ENCODE measurements around the gene IAPP. TPM values are rescaled to one million over a fixed set of nuclear protein-coding genes. Genes with fewer than 3 reads are reported as not detected.
"Not testable (repeated sequence)": the region's sequence is repeated elsewhere in the genome, so short reads cannot be mapped to it uniquely, and the experiment has no call there.

Gene IAPP
- total and polyA plus RNA-seq, 7 donors: 2.4 TPM; not detected in 6

DNA sequence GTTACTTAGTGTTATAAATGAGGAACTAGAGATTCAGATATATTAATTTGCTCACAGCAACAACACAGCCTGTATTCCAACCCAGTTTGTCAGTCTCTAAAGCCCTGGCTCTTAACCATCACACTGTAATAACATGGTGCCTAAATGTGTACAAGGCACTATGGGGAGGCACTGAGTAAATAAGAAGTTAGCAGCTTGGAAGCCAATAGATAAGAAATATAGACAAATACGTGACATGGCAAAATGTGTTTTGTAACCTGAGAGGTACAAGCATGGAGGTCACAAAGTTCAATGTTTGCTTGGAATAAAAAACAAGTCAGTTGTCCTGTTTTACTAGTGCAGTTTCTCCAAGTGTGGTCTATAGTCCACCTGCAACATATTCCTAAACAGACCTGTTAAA is 21.7 kb upstream of the IAPP start:
- WGBS, 2 donors: 17 to 57% methylated on average over 1 of the region's 1 CpG
- Histone ChIP-seq H3K9me3 (no peaks in the 10 kb centered on the region), H3K36me3 (no peaks in the 10 kb centered on the region), H3K4me3 (no peak overlapping the region), H3K4me1 (no peaks in the 10 kb centered on the region), H3K27ac (no peak overlapping the region), H3K27me3 (no peaks in the 10 kb centered on the region)
- TF ChIP-seq, protein P1, sequence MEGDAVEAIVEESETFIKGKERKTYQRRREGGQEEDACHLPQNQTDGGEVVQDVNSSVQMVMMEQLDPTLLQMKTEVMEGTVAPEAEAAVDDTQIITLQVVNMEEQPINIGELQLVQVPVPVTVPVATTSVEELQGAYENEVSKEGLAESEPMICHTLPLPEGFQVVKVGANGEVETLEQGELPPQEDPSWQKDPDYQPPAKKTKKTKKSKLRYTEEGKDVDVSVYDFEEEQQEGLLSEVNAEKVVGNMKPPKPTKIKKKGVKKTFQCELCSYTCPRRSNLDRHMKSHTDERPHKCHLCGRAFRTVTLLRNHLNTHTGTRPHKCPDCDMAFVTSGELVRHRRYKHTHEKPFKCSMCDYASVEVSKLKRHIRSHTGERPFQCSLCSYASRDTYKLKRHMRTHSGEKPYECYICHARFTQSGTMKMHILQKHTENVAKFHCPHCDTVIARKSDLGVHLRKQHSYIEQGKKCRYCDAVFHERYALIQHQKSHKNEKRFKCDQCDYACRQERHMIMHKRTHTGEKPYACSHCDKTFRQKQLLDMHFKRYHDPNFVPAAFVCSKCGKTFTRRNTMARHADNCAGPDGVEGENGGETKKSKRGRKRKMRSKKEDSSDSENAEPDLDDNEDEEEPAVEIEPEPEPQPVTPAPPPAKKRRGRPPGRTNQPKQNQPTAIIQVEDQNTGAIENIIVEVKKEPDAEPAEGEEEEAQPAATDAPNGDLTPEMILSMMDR (IDR thresholded peaks at IDR 0.05): no peak
- TF ChIP-seq EP300 (IDR thresholded peaks at IDR 0.05): no peak
- TF ChIP-seq POLR2AphosphoS5 (IDR thresholded peaks at IDR 0.05): no peak
- TF ChIP-seq POLR2A (IDR thresholded peaks at IDR 0.05): no peak
- no peak for DNase-seq
- intact Hi-C loops (cut with DNase I): no loop called here

DNA sequence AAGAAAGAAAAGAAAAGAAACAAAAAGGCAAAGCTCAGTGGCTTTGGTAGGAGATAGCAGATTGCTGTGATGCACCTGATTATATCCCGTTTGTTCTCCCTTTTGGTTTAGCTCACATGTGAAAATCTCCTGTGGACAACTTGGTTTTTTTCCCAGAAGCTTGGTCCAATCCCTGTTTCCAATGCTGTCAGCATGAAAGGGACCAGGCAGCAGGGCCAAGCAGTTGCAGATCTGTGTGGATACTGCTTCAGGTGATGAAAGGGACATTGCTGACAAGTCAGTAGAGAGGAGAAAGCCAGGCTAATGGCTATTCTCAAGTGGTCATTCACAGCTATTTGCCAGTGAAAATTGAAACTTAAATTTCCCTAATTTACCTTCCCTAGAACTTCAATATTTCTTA is 19.2 kb upstream of the IAPP start:
- WGBS, 2 donors: 48 to 57% methylated on average over 1 of the region's 1 CpG

DNA sequence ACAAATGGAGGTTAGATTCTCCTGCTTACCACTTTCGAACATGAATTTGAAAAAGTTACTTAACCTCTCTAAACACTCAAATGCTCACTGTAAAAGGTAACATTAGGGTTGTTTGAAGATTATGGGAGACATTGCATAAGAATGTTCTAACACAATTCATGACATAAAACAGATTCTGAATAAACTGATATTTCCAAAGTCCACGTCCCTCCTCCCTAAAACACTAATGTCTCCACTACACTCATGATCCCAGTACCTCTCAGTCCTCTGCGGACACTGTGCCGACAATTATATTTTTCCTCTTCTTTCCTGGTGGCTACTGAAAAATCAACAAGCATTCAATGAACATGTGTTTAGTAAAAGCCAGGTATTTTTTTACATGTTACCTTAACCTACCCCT is 18.8 kb upstream of the IAPP start:
- Histone ChIP-seq H3K27ac (no peak overlapping the region), H3K9me3 (no peaks in the 10 kb centered on the region), H3K36me3 (no peaks in the 10 kb centered on the region), H3K4me3 (no peak overlapping the region), H3K27me3 (no peaks in the 10 kb centered on the region), H3K4me1 (no peaks in the 10 kb centered on the region)
- WGBS, 2 donors: 88 to 90% methylated on average over 4 of the region's 4 CpGs
- no peak for TF ChIP-seq EP300 (IDR thresholded peaks at IDR 0.05)
- TF ChIP-seq, protein P1 (IDR thresholded peaks at IDR 0.05): no peak
- no peak for TF ChIP-seq POLR2A (IDR thresholded peaks at IDR 0.05)
- no peak for TF ChIP-seq POLR2AphosphoS5 (IDR thresholded peaks at IDR 0.05)
- intact Hi-C loops (cut with DNase I): no loop called here
- DNase-seq: no peak

More for the DNA sequence above, 19.2 kb upstream of the IAPP start:
- Histone ChIP-seq H3K9me3 (no peaks in the 10 kb centered on the region), H3K4me3 (no peak overlapping the region), H3K27me3 (no peaks in the 10 kb centered on the region), H3K27ac (no peak overlapping the region), H3K4me1 (no peaks in the 10 kb centered on the region), H3K36me3 (no peaks in the 10 kb centered on the region)
- intact Hi-C loops (cut with DNase I): no loop called here
- no peak for DNase-seq
- TF ChIP-seq EP300 (IDR thresholded peaks at IDR 0.05): no peak

DNA sequence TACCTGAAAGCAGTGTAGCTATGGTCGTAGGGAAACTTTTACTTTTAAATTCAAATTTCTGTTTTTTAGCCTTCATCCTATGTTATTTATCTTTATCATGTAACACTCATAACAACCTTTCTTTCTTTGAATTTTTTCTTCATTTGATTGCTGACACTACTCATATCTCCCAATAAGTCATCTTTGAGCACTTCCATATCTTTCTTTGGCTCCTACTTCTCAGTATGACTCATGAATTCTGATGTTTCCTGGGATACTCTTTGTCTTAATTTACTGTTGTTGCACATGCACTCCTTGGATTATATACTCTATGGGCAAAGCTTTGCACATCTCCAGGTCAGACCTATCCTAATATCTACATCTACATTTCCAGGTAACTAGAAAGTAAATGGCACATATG is 18.1 kb upstream of the IAPP start:
- no peaks in the 10 kb centered on the region for H3K27me3 ChIP-seq
- no peaks in the 10 kb centered on the region for H3K9me3 ChIP-seq
- no peaks in the 10 kb centered on the region for H3K4me1 ChIP-seq
- DNase-seq: no peak
- no peak overlapping the region for H3K27ac ChIP-seq
- intact Hi-C loops (cut with DNase I): no loop called here
- 80 to 95% methylated on average over 1 of the region's 1 CpG for WGBS, 2 donors
- H3K36me3 ChIP-seq: no peaks in the 10 kb centered on the region
- H3K4me3 ChIP-seq: no peak overlapping the region
- no peak for TF ChIP-seq POLR2AphosphoS5 (IDR thresholded peaks at IDR 0.05)
- no peak for TF ChIP-seq EP300 (IDR thresholded peaks at IDR 0.05)
- no peak for TF ChIP-seq POLR2A (IDR thresholded peaks at IDR 0.05)

DNA sequence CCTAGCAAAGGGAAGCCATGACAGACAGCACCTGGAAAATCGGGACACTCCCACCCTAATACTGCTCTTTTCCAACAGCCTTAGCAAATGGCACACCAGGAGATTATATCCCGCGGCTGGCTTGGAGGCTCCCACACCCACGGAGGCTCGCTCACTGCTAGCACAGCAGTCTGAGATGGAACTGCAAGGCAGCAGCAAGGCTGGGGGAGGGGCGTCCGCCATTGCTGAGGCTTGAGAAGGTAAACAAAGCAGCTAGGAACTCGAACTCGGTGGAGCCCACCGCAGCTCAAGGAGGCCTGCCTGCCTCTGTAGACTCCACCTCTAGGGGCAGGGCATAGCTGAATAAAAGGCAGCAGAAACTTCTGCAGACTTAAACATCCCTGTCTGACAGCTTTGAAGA is 12.1 kb upstream of the IAPP start:
- intact Hi-C loops (cut with DNase I); DNase-seq; H3K4me1 ChIP-seq; H3K9me3 ChIP-seq; H3K27me3 ChIP-seq; H3K27ac ChIP-seq; H3K4me3 ChIP-seq; H3K36me3 ChIP-seq: not testable (repeated sequence)
- WGBS, 2 donors: 82 to 83% methylated on average over 10 of the region's 10 CpGs

DNA sequence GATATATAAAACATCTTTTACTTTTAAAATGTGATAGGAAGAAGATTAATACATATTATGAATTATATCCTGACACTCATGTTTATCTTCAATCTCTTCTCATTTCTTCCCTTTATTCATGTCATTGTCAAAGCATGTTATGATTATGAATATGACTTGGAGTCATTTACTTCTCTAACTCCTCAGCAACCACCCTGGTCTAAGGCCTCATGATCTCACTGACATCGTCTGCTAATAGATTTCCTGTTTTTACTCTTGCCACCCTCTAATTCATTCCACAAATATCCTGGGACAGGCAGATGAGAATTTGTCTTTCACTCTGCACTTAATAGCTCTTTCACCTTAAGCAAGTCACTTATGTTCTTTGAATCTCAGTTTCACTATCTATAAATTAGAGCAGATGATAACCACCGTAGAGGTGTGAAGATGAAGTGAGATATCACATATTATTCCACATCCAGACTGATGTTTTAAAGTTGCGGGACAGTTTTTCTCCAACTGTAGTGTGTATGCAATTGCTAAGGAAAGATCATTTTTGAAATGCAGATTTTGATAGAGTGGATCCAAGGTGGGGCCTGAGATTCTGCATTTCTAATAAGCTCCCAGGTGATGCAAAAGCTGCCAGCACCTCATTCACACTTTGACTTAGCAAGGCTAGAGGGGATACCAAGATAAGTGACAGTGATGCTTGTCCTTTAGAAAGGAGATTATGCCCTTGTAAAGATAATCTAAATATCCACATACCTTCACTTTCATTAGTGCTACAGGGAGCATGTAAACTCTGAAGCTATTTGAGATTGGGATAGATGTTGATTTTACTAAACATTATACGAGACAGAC is 3.3 kb upstream of the IAPP start:
- Histone ChIP-seq H3K4me1 (no peaks in the 10 kb centered on the region), H3K4me3 (no peak overlapping the region), H3K27me3 (no peaks in the 10 kb centered on the region), H3K27ac (no peak overlapping the region), H3K36me3 (no peaks in the 10 kb centered on the region), H3K9me3 (no peaks in the 10 kb centered on the region)
- TF ChIP-seq, protein P1 (IDR thresholded peaks at IDR 0.05): no peak
- TF ChIP-seq EP300 (IDR thresholded peaks at IDR 0.05): no peak
- TF ChIP-seq POLR2AphosphoS5 (IDR thresholded peaks at IDR 0.05): no peak
- no peak for TF ChIP-seq POLR2A (IDR thresholded peaks at IDR 0.05)
- WGBS, 2 donors: 52 to 56% methylated on average over 4 of the region's 4 CpGs
- intact Hi-C loops (cut with DNase I): no loop called here
- no peak for DNase-seq

Measured in sigmoid colon (tissue), 7 donors.